Natural killer cell (primary cell): Measurements from ENCODE around the gene PRDM11. TPM values are rescaled to one million over a fixed set of nuclear protein-coding genes. Genes with fewer than 3 reads are reported as not detected.

Source experiments
- ATAC-seq, 3 donors: fragments of 150-1000 bp in 2 of 3; fragments of 200-7000 bp in 1 of 3; cut with Tn5 transposase; 1 replicate in 1 of 3; 2 replicates in 2 of 3; pipeline ENCODE4 v1.10.0; 2021; ENCODE audit warnings: mild to moderate bottlenecking in 2 of 3, moderate library complexity in 2 of 3
- DNase-seq, 2 donors: peaks; one replicate each; pipeline versions ENCODE4 v3.0.0 to v3.0.0-alpha.2; 2013 to 2021; ENCODE audit warnings: mixed read lengths in 1 of 2
- H3K27ac ChIP-seq: one replicate; pipeline ENCODE4 v1.5.1; 2013; ENCODE audit warnings: mild to moderate bottlenecking, low read length
- H3K27me3 ChIP-seq: one replicate; pipeline ENCODE4 v1.6.1; 2013; ENCODE audit warnings: low read length; ENCODE audit not compliant: control insufficient read depth, insufficient read depth
- H3K36me3 ChIP-seq: one replicate; pipeline ENCODE4 v1.6.1; 2013; ENCODE audit warnings: low read length; ENCODE audit not compliant: control insufficient read depth, insufficient read depth
- H3K4me1 ChIP-seq: one replicate; pipeline ENCODE4 v1.6.1; 2013; ENCODE audit warnings: low read length; ENCODE audit not compliant: control insufficient read depth, insufficient read depth
- H3K4me3 ChIP-seq: one replicate; pipeline ENCODE4 v1.5.1; 2013; ENCODE audit warnings: low read length
- H3K9me3 ChIP-seq: one replicate; pipeline ENCODE4 v1.6.1; 2013; ENCODE audit warnings: low read length; ENCODE audit not compliant: control insufficient read depth, insufficient read depth
- H3K27ac Mint-ChIP-seq, 2 donors: one replicate each; pipeline ENCODE4 v1.8.0; 2022; ENCODE audit warnings: mild to moderate bottlenecking in 2 of 2, mixed read lengths in 2 of 2, moderate library complexity in 1 of 2
- H3K27me3 Mint-ChIP-seq, 2 donors: one replicate each; pipeline ENCODE4 v1.8.0; 2022; ENCODE audit warnings: low read depth in 2 of 2, mixed read lengths in 2 of 2
- H3K36me3 Mint-ChIP-seq: one replicate; pipeline ENCODE4 v1.8.0; 2022; ENCODE audit warnings: mixed read lengths
- H3K4me1 Mint-ChIP-seq, 2 donors: one replicate each; pipeline ENCODE4 v1.8.0; 2022; ENCODE audit warnings: mixed read lengths in 2 of 2
- H3K4me3 Mint-ChIP-seq: one replicate; pipeline ENCODE4 v1.8.0; 2022; ENCODE audit warnings: mild to moderate bottlenecking, moderate library complexity, mixed read lengths
- H3K9me3 Mint-ChIP-seq, 2 donors: one replicate each; pipeline ENCODE4 v1.8.0; 2022; ENCODE audit warnings: mixed read lengths in 2 of 2
- CTCF ChIP-seq: fragments of 200-600 bp; IDR thresholded peaks from one replicate; pipeline ENCODE4 v1.8.0; 2022; ENCODE audit warnings: antibody characterized with exemption
- WGBS: methylation state at CpG from one replicate; pipeline ENCODE4 v1.1.7; 2013; ENCODE audit warnings: missing lambda C conversion rate; ENCODE audit not compliant: insufficient coverage; 5-methylcytosine and 5-hydroxymethylcytosine counted together
- intact Hi-C: fragments of 100-400 bp; cut with micrococcal nuclease; formaldehyde crosslinking; loops from one replicate; pipeline ENCODE4 v1.14.2; 2022
- total RNA-seq, 4 donors: library from RNA; stranded (reverse); fragments of 120-200 nt in 1 of 4; gene quantifications; one replicate each; pipeline versions ENCODE4 v1.2.3 to v1.2.4, GENCODE V29; 2013 to 2022

PRDM11 gene
- total RNA-seq, 3 donors from 2014 or later (not counting 1 experiment from before 2014, with no cell fraction given), result 10.3 to 14.7 (median 13.7) TPM

DNA sequence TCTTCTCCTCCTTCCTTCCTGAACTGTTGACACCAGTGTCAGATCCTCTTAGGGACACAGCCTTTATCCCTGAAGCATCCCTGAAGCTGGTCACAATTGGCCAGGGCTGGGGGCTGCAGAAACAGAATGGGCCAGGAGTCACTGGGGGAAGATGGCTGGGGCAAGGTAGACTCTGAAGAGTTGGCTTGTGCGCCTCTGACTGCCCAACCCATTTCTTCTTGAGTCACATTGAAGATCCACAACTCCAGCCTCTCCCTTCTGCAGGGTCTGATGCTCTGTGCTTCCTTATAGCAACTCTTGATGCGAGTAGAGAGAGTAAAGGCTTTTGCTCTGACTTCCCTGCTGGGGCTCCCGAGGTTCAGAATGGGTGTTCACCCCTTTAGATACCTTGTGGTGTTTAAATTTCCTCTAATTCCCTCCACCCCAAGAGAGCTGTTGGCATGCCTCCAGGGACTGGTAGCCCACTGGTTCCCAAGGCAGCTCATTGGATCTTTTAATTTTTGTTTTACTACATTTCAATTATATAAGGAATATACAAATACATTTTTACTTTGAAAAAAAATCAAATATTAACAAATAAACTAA, 13.4 kb downstream of the PRDM11 start:
- peaks cover 20 to 46% of the 10 kb centered on the region in 2 donors for H3K4me1 Mint-ChIP-seq
- Histone ChIP-seq H3K4me3 (no peak overlapping the region), H3K9me3 (no peaks in the 10 kb centered on the region), H3K27ac (no peak overlapping the region), H3K36me3 (no peaks in the 10 kb centered on the region), H3K27me3 (no peaks in the 10 kb centered on the region), H3K4me1 (peaks cover 7% of the 10 kb centered on the region)
- no peak for TF ChIP-seq CTCF
- H3K27ac Mint-ChIP-seq, result no peak overlapping the region
- H3K4me3 Mint-ChIP-seq, result no peak overlapping the region
- 77% methylated on average over 3 of the region's 3 CpGs for WGBS
- intact Hi-C loops, result no loop called here
- no peaks in the 10 kb centered on the region for H3K36me3 Mint-ChIP-seq
- DNase-seq (no peak), ATAC-seq (no peak)
- no peaks in the 10 kb centered on the region for H3K27me3 Mint-ChIP-seq
- no peaks in the 10 kb centered on the region for H3K9me3 Mint-ChIP-seq

DNA sequence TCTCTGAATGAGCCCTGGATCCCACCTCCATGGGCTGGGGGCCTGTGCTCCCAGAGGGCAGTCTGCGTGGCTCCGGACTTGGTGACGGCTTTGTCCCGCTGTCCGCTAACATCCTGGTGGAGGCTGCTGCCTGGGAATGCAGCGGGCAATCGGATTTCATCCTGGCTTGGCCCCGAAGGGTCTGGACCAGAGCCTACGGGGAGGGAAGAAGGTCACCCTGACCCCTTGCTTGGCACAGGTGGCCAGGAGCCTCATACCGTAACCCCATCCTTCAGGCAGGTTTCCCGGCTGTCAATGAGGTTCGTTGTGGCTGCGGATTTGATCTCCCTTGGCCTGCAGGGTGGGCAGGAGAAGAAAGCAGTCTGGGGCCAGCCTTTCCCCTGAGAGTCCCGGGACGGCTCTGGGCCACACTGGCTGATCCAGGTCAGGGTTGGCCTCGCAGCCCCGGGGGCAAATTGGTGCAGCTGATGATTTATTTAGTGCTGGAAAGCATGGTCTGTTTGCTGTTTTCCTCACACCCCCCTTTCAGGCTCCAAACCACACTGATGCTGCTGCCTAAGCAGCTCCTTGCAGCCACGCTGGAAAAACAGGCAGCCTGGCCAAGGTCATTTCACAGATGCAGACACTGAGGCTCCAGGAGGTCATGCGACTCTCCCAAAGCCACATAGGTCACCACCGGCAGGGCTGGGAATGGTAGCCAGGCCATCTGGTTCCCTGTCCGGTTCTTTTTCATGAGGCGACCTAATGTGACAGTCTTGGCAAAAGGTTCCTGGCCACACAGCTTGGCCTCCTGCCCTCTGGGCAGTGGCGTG, 15.0 kb downstream of the PRDM11 start:
- Histone ChIP-seq H3K4me1 (peaks cover 7% of the 10 kb centered on the region), H3K9me3 (no peaks in the 10 kb centered on the region), H3K27ac (no peak overlapping the region), H3K4me3 (no peak overlapping the region), H3K27me3 (no peaks in the 10 kb centered on the region), H3K36me3 (no peaks in the 10 kb centered on the region)
- ATAC-seq (no peak), DNase-seq (no peak)
- TF ChIP-seq CTCF, result no peak
- H3K9me3 Mint-ChIP-seq, result no peaks in the 10 kb centered on the region
- no peak overlapping the region for H3K27ac Mint-ChIP-seq
- peaks cover 17 to 41% of the 10 kb centered on the region in 2 donors for H3K4me1 Mint-ChIP-seq
- no peaks in the 10 kb centered on the region for H3K36me3 Mint-ChIP-seq
- no peak overlapping the region for H3K4me3 Mint-ChIP-seq
- WGBS, result 92% methylated on average over 23 of the region's 23 CpGs
- H3K27me3 Mint-ChIP-seq, result no peaks in the 10 kb centered on the region
- intact Hi-C loops, result no loop called here

- TF ChIP-seq CTCF, result no peak
- intact Hi-C loops, result no loop called here
- ATAC-seq (no peak), DNase-seq (no peak)
- Histone ChIP-seq H3K4me3 (no peak overlapping the region), H3K27ac (no peak overlapping the region), H3K9me3 (no peaks in the 10 kb centered on the region), H3K4me1 (peaks cover 7% of the 10 kb centered on the region), H3K27me3 (no peaks in the 10 kb centered on the region), H3K36me3 (no peaks in the 10 kb centered on the region)
- no peak overlapping the region for H3K4me3 Mint-ChIP-seq
- no peak overlapping the region for H3K27ac Mint-ChIP-seq
- no peaks in the 10 kb centered on the region for H3K9me3 Mint-ChIP-seq
- peaks cover 11 to 41% of the 10 kb centered on the region in 2 donors for H3K4me1 Mint-ChIP-seq
- 96% methylated on average over 3 of the region's 3 CpGs for WGBS
- no peaks in the 10 kb centered on the region for H3K36me3 Mint-ChIP-seq
- H3K27me3 Mint-ChIP-seq, result no peaks in the 10 kb centered on the region
Observed at GRCh38 chr11:45162064-45162375, 15.6 kb downstream of the PRDM11 start.
